ENCODE measurements around the gene PPP4R1.

Gene PPP4R1

DNA sequence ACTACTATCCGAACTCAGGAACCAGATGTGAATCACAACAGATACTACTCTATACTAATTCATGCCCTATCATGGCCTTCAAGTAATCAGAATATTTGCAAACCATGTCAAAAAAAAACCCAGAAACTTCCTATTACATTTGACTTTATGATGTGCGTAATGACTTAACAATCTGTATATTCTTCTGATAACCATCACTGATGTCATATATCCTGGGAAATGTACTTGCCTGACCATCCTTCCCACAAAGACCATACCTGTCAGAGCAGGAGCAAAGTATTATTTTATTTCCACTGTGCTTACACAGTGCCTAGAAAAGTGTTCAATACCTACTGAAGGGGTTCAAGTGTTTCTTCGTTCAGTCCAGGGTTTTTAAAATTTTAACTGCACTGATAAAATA is 27.5 kb downstream of the PPP4R1 start:
- TF ChIP-seq, protein P1, sequence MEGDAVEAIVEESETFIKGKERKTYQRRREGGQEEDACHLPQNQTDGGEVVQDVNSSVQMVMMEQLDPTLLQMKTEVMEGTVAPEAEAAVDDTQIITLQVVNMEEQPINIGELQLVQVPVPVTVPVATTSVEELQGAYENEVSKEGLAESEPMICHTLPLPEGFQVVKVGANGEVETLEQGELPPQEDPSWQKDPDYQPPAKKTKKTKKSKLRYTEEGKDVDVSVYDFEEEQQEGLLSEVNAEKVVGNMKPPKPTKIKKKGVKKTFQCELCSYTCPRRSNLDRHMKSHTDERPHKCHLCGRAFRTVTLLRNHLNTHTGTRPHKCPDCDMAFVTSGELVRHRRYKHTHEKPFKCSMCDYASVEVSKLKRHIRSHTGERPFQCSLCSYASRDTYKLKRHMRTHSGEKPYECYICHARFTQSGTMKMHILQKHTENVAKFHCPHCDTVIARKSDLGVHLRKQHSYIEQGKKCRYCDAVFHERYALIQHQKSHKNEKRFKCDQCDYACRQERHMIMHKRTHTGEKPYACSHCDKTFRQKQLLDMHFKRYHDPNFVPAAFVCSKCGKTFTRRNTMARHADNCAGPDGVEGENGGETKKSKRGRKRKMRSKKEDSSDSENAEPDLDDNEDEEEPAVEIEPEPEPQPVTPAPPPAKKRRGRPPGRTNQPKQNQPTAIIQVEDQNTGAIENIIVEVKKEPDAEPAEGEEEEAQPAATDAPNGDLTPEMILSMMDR (conservative IDR thresholded peaks at IDR 0.05) = no peak
- no peak overlapping the region for H3K27ac ChIP-seq

DNA sequence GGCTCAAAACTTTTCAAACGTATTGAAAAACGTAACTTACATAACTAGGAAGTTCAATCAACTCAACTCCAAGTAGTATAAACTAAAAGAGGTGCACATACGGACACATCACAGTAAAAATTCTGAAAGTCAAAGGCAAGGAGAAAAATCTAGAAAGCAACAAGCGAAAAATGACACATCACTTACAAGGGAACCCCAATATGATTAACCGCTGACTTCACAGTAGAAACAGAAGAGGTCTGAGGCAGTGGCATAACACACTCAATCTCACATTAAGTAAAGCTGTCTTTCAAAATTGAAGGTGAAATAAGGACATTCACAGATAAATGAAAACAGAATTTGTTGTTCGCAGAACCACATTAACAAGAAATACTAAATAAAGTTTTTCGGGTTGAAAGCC is 32.7 kb downstream of the PPP4R1 start:
- no peak overlapping the region for H3K27ac ChIP-seq
- TF ChIP-seq, protein P1 (conservative IDR thresholded peaks at IDR 0.05) = no peak

DNA sequence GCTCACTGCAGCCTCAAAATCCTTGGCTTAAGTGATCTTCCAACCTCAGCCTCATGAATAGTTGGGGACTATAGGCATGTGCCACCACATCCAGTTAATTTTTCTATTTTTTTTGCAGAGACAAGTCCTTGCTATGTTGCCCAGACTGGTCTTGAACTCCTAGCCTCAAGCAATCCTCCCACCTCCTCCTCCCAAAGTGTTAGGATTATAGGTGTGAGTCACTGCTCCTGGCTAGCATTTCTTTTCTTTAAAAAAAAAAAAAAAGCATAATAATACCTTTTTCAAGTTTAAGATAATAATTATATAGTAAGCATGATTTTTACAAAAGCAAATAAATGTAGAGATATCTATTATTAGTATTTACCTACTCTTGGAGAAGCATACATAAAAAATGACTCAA is 36.1 kb downstream of the PPP4R1 start:
- TF ChIP-seq, protein P1 (conservative IDR thresholded peaks at IDR 0.05) = no peak
- no peak overlapping the region for H3K27ac ChIP-seq

DNA sequence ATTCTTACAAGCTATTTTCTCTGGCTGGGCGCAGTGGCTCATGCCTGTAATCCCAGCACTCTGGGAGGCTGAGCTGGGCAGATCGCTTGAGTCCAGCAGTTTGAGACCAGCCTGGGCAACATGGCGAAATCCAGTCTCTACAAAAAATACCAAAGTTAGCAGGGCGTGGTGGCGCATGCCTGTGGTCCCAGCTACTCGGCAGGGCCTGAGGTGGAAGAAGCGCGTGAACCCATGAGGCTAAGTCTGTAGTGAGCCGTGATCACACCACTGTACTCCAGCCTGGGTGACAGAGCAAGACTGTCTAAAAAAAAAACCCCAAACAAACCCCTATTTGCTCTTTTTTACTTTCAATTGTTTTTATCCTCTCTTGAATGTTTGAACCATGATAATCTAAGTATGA is 37.0 kb downstream of the PPP4R1 start:
- TF ChIP-seq, protein P1 (conservative IDR thresholded peaks at IDR 0.05) = no peak
- H3K27ac ChIP-seq = no peak overlapping the region

DNA sequence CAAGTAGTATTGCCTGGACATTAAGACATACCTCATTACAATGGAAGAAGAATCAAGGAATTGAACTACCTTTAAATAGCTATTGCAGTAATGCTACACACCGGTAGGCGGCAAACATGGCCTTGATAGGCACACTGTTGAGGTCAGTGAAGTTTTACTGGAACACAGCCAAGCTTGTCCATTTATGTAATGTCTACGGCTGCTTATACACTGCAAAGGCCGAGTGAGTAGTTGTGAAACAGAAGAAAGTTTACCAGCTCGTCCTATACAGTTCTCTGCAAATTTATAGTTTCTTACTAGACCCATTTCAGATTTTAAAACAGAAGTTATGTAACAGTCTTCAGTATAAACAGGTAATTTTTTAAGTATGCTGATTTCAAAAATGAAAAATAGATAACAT is 38.8 kb downstream of the PPP4R1 start:
- TF ChIP-seq, protein P1 (conservative IDR thresholded peaks at IDR 0.05) = peak; percentile 91
- 0 out of 2 replicates have a peak overlapping the region, but pooled peaks have one; percentile 28 for H3K27ac ChIP-seq

DNA sequence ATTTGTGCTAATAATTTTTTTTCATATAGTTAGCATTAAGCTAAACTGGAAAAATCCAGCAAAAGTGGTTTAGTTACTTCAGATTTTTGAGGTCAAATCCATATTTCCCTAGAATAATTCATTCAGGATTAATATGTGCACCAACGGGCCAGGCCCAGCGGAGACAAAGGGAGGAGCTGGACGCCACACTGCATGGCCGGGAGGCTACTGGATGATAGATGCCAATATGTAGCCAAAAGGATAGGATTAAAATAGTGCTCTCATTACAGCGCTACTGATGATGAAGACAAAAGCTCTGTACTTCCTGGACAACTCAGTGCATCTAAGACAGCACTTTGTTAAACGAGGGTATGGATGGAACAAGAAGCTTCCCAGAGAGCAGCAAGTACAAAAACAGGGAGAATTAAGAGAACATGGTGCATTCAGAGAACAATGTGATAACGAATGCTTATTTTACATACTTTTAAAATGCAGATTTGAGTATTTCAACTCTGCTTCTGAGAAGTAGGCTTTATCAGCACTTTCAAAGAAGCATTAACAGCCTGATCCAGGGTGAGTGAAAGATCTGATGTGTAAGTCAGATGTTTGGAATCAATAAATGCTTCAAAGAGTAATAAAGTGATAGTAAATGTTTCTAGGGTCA is 39.8 kb downstream of the PPP4R1 start:
- H3K27ac ChIP-seq = no peak overlapping the region
- TF ChIP-seq, protein P1 (conservative IDR thresholded peaks at IDR 0.05) = no peak

DNA sequence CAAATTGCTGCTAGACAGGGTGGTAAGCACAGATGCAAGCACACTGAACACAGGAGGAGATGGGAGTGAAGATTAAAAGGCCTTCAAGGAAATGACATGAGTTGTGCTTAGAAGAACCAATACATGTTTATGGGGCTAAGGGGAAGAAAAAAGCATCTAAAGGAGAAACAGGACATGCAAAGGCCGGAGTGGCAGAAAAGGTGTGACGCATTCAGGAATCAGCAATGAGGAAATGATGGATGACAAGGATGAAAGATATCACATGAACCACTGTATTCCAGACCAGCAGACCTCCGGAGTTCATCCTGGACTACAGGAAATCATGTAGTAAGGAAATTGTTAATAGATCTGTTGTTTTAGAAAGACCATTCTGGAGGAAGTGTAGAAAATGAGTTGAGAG is 42.8 kb downstream of the PPP4R1 start:
- TF ChIP-seq, protein P1 (conservative IDR thresholded peaks at IDR 0.05) = no peak
- H3K27ac ChIP-seq = no peak overlapping the region

All from VCaP (cell line).